Tibial nerve (tissue), 4 donors: ENCODE measurements around the gene DSTYK.

Source experiments
- EP300 ChIP-seq, 2 donors: sonication (generic); formaldehyde crosslinking; IDR thresholded peaks; one replicate each; pipeline ENCODE4 v1.6.1; 2017; ENCODE audit warnings: antibody characterized with exemption in 2 of 2, mild to moderate bottlenecking in 1 of 2
- TF ChIP-seq, protein P1 (sequence below), 5 experiments: fragments of 200-600 bp in 3 of 5; fragments of 450-650 bp in 2 of 5; sonication (generic) in 3 of 5; IDR thresholded peaks; one replicate each; pipeline ENCODE4 v1.5.1; 2016 to 2019; ENCODE audit warnings: antibody characterized with exemption in 5 of 5, mild to moderate bottlenecking in 3 of 5, moderate library complexity in 2 of 5

DNA sequence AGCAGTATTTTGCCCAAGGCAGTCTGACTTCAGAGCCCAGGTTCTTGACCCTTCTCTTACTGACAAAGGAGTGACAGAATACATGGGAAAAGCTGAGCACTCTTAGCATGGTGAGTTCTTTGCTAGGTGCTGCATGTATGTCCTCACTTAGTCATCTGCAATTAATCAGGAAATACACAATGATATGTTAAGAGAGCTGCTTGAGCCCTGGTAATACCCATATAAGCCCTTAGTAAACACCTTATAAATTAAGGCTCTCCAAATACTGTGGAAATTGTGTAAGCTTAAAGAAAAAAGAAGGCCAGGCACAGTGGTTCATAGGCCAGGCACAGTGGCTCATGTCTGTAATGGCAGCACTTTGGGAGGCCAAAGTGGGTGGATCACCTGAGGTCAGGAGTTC is 113.3 kb downstream of the DSTYK start:
- TF ChIP-seq, protein P1, sequence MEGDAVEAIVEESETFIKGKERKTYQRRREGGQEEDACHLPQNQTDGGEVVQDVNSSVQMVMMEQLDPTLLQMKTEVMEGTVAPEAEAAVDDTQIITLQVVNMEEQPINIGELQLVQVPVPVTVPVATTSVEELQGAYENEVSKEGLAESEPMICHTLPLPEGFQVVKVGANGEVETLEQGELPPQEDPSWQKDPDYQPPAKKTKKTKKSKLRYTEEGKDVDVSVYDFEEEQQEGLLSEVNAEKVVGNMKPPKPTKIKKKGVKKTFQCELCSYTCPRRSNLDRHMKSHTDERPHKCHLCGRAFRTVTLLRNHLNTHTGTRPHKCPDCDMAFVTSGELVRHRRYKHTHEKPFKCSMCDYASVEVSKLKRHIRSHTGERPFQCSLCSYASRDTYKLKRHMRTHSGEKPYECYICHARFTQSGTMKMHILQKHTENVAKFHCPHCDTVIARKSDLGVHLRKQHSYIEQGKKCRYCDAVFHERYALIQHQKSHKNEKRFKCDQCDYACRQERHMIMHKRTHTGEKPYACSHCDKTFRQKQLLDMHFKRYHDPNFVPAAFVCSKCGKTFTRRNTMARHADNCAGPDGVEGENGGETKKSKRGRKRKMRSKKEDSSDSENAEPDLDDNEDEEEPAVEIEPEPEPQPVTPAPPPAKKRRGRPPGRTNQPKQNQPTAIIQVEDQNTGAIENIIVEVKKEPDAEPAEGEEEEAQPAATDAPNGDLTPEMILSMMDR (IDR thresholded peaks at IDR 0.05) = no peak
- TF ChIP-seq EP300 (IDR thresholded peaks at IDR 0.05) = no peak
